Measurements from ENCODE around the gene EGFL8.

The EGFL8 gene

DNA sequence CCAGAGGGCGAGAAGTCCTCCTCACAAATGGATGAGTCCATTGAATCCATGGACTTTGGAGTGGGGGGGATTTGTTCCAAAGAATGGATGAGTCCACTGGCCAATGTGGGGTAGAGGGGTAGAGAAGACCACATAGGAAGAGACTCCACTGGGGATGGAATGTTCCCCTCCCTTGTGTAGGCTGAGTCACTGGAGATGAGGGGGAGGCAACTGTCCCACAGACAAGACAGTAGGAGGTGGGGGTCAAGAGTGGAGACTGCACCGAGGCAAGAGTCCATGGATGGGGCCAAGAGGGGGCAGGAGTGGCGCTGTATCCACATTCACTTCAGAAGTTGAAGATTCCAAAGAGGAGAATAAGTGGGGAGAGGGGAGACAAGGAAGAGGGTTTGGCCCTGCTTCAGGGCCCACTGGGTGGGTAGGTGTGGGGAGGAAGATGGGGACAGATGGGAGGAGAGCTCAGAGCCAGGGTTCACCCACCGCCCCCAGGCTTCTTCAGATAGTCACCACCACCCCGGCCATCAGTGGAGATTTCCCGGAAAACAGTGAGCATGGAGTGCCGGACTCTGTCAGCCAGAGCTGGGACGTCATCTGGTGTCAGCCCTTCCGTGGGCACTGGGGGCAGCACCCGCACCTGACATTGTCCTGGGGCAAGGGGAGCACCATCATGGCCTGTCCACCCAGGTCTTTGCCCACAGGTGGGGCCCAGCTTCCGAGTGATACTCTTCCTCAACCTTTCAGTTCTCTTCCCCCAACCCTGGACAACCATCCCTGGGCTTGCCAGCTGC lies 4.6 kb downstream of the EGFL8 start:
- no peak for DNase-seq

DNA sequence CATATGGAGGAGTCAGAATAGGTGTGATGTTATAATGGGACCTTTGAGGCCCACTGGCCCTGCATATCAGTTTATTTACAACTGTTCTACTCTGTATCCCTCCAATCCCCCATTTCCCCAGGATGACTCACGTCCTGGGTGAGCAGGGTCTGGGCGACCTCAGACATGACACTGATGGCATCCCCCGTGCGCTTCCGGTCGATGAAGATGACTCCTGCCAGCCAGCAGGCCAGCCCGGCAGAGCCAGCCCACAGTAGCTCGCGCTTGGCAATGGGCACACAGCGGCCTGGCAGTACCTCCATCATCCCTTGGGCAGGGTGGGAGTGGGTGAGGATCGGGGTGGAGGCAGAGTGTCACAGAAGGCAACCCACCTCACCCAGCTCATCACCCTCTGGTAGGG lies 5.9 kb downstream of the EGFL8 start:
- DNase-seq: no peak

DNA sequence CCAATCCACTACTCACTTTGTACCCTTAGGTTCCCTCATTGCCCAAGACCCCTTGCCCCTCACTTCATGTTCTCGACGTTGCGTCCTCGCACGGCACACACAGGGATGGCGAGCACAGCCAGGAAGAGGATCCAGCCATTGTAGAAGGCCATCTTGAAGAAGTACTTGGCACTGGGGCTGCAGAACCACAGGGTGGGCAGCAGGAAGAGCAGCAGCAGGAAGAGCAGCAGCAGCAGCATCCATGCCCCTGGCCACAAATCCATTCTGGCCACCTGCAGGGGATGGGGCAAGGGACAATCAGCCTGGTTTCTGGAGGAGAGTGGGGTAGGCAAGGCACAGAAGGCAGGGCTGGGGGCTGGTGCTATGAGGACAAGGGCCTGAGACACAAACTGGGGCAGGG lies 6.8 kb downstream of the EGFL8 start:
- no peak for DNase-seq

DNA sequence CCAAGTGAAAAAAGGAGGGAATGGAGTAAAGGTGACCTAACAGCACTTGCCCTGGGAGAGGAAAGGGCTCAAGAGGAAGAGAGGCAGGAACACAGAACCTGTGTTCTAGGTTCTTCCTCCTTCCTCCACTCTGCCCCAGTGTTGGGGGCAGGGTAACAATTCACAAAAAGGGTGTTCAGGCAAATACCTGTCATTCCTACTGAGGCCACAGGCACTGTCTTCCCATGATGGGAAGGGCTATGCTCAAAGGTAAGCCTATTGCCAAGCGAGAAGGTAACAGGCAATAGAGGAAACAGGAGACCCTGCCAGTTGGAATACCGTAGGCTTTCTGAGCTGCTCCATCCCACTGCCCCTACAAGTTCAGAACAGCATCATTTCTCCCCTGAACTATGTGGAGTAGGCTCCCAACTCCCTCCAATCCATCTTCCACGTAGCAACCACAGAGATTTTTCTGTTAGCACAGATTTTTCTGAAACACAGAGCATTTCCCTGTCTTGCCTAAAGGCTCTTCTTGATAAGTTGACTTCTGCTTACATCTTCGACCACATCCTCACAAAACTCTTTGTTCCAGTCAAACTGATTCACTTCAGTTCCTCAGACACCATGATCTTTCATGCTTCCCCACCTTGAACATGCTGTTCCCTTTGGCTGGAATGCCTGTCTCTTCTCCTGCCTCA lies 8.8 kb downstream of the EGFL8 start:
- peak; percentile 35 for DNase-seq

DNA sequence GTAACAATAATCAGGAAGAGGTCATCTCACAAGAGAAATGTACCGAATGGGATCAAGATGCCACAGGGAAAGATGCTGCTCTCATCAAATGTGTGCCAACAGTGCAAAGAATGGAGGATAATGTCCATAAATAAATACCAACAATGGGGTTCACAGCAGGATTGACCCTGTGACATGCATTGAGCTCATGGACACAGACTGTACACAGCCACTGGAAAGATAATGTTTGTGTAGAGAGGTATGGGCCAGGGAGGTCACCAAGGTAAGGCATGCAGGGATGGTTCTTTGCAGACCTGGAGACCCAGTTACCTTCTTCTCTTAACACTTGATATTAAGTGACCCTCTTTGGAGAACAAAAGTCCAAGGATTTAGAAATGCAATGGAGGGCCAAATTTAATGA lies 10.0 kb downstream of the EGFL8 start:
- DNase-seq: no peak

DNA sequence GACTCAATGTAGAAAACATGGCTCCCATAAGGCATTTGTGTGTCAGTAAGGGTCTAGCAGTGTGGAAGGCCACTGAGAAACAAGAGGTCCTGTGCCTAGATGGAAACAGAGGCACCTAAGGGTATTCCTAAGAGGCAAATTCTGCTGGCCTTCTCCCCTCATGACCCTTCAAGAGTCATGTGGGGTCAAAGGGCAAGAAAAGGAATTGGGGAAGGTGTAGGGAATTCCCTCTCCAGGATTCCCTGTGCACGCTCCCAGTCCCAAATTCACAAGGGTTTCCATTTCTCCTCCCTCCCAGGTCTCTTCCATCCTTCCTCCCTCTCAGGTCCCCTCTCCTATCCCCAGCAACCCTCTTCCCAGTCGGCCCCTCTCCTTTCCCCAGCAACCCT lies 10.9 kb downstream of the EGFL8 start:
- DNase-seq: no peak

DNA sequence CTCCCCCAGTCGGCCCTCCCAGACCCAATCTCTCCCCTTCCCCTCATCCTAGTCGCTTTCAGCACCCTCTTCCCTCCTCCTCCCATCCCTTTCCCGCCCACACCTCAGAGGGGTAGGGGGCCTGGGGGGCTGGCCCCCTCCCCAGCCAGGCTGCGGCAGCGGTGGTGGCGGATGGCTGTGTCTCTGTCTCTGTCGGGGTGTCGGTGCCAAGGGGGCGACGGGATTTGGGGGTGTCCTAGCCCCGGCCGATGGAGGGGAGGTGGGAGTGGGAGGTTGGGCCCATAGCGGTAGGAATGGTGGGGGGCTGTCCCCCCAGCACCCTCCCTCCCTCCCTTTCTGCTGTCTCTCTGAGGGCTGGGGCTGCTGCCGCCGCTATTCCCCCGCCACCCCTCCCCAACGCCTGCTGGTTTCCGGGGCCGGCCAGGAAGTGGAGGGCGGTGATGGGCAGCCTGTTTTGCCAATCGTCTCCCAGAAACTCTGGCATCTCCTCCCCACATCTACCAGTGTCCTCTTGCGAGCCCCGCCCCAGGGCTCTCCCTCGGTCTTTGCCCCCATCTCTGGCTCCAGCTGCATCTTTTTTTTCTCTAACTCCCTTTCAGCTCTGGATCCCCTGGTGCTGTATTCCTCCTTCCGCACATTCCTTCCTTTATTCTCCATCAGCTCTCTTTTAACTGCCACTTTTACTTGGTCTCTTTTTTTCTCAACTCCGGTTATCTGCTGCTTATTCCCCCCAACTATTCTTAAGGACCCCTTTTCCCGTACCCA lies 11.5 kb downstream of the EGFL8 start, which contains the start of gene AGPAT1:
AGPAT1 (minus strand) TSS at position 374 of the 765 bp plus-strand sequence. CDS start 4,588 bp downstream, outside the sequence.
- peak; percentile 98 for DNase-seq

DNA sequence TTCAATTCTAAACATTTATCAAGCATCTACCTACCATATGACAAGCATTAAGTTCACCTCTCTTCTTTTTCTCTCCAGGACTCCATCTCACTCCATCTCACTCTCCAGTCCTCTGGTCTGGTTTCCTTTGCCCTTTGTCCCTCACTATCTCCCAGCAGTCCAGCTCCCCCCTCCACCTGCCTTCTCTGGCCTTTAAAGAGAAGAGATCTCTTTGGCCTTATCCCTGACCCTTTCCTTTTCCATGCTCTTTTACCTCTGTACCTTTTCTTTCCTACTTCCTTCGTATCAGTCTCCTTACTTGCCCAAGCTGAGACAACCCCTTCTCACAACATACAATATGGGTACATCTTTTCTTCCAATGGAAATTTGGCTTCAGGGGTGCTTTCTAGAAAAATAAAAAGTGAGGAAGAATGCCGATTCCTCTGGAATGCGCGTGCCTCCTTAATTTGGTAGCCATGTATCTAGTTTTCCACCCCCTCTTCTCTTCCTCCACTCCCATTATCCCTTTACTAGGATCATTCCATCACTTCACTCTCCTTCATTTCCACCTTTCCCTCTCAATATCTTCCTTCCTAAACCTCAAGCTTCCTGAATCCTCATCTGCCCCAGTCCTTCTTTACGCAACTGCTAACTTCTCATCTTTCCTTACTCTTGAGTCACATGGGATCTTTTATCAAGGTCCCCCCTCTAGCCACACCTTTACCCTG lies 12.2 kb downstream of the EGFL8 start:
- DNase-seq: peak; percentile 66

DNA sequence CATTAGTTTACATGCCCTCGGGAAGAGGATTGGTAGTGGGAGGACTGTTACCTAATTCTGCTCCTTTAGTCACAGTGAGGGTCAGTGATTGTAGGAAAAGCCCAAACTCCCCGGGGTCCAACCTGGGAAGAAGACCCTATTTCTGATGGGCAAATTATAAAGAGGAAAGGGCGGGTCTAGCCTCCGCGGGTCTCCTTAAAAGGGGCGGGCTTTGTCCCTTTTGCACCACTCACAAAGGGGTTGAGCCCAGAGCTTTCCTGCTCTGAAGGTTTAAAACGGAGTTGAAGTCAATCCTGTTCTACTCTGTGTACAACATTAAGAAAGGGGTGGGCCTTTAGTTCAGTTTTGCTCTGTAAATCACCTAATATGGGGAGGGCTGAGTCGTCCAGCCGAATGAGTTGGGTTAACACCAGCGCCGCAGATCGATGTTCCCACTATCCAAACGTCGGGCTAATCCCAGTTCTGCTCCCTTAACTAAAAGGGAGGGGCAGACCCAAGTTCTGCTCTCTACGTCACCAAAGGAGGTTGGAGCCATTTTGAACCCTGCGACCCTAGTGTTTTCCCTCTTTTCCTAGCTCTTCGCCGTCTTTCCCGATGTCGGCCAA lies 12.9 kb downstream of the EGFL8 start:
- DNase-seq: peak; percentile 90

DNA sequence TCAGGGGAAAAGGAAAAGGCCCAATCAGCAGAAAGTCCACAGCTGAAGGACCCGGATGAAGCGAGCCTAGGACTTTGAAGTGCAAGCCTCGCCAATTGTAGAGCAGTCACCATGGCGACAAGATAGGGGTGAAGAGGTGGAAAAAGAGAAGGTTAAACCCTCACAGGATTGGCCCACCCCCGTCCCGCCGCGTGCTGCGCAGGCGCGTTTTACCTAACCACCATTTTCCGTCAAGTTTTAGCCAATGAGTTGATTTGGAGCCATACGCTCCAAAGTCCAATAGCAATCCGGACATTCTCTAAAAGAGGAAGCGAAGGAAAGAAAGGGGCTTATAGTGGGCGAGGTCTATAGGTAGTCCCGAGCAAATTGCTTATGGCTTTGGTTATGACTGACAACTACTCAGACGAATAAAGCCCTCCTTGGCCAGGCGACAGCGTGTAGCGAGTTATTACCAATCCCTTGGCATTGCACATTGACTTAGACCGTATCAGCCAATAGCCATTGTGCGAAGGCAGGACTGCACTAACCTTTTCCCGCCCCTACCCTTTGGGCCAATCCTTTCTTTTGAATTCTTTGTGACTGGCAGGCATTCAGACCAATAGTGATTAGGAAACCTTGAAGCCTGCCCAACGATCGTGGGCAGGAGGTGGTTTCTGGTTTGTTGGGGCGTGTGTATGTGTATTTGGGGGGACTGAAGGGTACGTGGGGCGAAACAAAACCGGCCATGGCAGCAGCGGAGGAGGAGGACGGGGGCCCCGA lies 13.6 kb downstream of the EGFL8 start, which contains the start of gene RNF5:
RNF5 (plus strand) TSS at position 618 of the 759 bp plus-strand sequence; CDS start at position 725, 107 bp downstream.
- peak; percentile 100 for DNase-seq

DNA sequence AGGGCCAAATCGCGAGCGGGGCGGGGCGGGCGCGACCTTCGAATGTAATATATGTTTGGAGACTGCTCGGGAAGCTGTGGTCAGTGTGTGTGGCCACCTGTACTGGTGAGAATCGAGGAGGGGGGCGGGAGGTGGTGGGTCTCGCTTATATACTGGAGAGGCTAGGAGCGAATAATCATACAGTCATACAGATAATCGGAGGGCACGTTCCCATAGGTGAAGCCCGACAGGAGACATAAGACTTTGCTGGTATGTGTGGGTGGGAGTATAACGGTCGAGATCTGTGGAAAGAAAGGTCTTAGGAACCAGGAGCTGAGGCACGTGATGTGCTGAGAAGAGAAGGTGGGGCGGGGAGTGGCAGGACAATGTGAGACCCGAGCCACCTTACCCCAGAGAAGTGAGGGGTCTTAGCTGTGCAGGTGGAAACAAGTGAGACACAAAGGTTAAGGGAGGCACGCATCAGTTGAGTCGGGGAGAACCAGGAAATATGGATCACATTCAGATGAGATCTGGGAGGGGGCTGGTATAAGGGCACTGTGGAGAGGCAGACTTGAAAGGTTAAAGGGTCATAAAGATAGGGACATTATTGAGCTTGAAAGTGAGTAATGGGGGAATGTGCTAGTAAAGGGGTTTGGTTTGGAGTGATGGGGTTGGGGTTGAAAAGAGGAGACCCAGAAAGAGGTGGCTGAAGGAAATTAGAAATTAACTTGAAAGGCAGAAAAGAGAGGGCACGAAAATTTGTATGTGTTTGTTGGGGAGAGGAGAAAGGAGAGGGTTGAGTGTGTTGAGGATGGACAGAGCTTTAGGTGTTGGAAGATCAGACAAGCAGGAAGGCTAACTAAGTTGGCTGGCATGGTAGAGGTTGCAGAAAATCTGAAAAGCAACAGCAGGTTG lies 14.4 kb downstream of the EGFL8 start:
- no peak for DNase-seq

DNA sequence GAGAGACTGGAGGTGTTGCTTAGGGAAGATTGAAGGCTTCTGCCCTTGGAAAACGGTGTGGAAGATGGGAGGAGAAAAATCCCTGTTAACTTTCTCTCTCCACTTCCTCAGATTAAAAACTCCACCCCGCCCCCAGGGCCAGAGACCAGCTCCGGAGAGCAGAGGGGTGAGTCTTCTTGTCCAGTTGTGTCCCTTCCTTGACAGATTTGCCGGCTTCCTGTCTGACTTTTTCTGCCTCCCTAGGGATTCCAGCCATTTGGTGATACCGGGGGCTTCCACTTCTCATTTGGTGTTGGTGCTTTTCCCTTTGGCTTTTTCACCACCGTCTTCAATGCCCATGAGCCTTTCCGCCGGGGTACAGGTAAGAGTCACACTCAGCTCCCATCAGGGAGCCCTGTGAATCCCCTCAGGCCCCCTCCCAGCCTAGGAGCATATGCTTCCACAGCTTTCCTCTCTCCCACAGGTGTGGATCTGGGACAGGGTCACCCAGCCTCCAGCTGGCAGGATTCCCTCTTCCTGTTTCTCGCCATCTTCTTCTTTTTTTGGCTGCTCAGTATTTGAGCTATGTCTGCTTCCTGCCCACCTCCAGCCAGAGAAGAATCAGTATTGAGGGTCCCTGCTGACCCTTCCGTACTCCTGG lies 15.5 kb downstream of the EGFL8 start:
- DNase-seq: no peak

DNA sequence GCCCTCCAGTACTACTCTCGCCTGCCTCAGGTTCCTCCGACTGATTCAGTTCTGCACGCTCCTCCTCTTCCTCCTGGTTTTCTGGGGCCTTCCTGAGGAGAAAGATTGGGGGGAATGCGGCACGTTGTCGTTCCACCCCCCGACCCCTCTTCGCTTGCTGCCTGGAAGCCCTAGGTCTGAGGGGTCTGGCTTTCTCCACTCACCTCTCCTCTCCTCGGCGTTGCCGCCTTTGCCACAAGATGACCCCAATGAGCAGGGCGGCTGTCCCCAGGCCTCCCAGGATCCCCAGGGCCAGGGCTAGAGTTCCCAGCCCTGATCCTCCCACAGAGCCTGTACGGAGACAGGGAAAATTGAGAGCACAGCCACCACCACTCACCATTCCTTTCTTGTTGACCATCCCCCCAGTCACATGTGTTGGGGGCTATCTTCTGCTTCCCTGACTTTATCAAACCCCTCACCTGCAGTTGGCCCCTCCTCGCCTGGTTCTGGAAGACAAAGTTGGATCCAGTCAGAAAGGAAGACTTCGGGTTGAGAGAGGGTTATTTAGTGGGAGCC lies 16.8 kb downstream of the EGFL8 start:
- DNase-seq: no peak

DNA sequence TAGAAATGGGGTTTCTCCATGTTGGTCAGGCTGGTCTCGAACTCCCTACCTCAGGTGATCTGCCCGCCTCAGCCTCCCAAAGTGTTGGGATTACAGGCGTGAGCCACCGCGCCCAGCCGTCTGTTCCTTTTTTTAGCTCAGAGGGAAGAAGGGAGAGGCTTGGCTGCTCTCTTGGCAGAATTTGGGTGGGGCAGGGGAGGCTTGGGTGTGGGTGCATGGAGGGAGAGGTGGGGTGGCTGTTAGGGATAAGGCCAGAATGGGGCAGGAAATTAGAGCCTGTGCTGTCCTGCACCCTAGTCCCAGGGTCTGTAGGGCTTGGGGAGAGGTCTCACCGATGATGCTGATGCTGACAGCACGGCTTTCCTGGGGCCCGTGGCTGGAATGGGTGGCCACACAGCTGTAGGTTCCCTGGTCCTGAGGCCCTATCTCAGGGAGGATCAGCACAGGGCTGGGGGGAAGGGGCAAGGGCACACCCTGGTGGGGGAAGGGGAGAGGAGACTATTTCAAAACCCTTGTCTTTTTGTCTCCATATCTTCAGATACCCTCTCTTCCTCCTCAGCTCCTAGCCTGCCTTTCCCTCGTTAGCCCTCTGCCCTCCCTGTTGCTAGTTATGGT lies 17.6 kb downstream of the EGFL8 start:
- DNase-seq: peak; percentile 50

DNA sequence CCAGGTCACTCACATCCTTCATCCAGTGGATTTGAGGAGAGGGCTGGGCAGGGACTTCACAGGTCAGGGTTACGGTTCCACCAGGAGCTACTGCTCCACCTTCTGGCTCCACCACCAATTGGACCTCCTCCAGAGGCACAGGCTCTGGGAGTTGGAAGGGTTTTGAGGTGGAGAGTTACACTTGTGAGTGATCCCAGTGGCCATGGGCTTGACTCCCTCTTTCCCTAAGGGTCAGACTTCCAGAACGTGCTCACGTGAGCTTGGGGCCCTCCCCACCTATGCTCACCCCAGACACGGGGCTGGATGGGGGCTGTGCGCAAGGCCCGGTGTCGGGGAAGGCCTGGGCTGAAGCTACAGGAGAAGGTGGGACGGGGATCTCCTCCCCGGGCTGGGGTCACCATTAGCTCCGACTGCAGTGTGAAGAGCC lies 18.2 kb downstream of the EGFL8 start:
- DNase-seq: no peak

DNA sequence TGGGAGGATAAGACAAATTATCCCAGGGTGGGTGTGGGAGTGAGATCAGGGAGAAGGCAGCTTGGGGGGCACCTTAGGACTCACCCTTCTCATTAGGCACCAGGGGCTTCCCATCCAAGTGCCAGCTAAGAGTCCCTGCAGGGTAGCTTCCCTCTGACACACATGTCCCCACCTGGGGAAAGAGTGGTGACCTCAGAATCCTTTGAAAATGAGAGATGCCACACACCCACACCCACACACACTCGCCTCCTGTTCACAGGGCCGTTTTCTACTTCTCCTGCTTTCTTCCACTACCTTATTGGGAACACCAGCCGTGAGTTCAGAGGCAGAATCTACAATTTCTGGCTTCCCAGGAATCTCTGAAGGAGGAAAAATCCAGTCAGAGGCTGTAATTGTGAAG lies 18.6 kb downstream of the EGFL8 start:
- no peak for DNase-seq

DNA sequence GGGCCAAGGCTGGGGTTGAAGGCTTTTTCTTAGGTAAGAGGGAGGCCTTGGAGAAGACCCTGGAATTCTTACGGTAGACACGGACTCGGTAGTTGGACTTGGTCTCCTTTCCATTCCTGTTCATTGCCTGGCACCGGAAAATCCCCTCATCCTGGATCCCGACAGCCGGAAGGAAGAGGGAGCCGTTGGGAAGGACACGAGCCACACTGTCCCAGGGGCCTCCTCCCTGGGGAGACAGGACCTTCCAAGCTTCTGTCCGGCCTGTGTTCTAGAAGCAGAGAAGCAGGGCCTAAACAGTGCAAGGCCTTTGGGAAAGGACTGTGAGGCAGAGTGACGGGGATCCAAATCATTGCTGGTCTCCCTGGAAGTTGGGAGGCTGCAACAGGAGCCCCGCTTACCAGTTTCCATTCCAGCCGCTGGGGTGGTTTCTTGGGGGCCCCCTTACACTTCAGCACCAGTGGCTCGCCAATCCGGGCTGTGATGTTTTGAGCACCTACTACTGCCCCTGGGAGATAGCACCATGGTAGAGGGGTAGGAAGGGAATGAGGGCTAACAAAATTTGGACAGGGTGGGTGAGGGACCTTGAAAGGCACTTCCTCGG lies 19.2 kb downstream of the EGFL8 start:
- DNase-seq: no peak

DNA sequence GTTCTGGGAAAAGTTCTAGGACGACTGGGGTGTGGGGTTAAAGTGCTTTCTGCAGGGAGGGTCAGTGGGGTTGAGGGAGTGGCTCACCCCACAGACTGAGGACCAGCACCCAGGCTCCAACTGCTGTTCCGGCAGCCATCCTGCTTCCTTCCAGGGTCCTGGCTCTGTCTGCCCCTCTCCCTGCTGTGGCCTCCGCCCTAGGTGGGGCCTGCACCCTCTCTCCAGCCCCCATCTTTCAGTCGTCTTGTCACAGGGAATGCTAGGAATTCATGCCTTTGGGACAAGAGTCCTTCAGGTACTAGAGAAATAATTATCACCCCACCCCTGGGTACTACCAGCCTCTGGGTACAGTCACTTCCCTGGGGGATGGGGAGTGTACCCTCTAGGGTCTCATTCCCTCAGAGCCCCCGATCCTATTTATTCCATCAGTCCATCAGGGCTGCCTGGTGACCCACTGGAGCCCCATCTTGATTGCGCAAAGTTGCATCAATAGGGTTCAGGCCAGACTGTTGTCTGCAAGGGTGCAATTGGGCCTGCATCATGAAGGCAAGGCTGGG lies 19.8 kb downstream of the EGFL8 start, which contains the start of gene AGER:
AGER (minus strand) TSS at position 170 of the 557 bp plus-strand sequence; CDS start at position 139, 31 bp downstream.
- DNase-seq: no peak
